Umbilical cord (tissue), 2 donors: ENCODE data around the gene TNK2. TPM values are rescaled to one million over a fixed set of nuclear protein-coding genes. Genes with fewer than 3 reads are reported as not detected.

ENCODE experiments used
- DNase-seq: peaks from one replicate; pipeline ENCODE4 v3.0.0-alpha.2; 2015; ENCODE audit warnings: low spot score
- total RNA-seq: library from RNA; depleted of rRNA; stranded (reverse); fragments of >200 nt; gene quantifications from one replicate; pipeline ENCODE4 v1.2.3, GENCODE V29; 2014; ENCODE audit warnings: low replicate concordance; ENCODE audit not compliant: insufficient read depth

Gene TNK2
- total RNA-seq, 1 donor from 2014 or later, result 7.7 TPM

DNA sequence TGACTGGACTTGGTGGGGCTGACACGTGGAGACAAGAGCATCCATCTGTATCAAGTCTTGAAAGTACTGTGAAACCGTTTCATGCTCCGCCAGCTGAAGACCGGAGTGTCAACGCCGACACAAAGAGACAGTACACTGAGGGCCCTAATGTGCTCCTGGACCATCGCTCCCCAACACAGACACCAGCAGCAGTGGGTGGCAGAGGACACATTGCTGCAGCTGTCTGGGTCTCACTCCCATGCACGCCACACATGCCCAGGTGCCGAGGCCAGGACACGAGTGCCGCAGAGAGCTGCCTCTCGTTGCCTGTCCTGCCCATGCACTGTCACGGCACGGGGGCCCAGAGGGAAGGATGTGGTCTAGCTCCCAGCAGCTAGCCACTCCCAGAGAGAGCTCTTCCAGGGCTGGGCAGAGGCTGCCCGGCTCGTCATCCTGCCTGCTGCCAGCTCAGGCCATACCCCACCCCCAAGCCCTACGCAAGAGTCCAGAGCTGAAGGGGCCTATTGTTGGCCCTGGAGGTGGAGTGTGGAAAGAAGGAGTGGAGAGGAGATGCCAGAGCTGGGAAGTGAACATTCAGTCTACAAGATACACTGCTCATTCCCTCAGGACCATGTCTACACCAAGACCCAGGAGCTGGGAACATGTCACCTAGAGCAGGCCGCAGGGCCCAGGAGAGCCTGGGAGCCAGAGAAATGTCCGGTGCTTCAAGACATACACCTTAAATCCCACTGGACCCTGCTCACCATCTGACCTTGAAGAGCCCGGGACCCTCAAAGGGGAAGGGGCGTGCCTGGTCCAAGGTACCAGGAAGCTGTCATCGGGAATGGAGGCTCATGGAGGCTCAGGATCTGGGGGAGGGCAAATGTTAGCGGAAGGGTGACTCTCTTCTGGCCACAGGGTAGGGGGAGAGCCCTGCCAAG is 7.7 kb downstream of the TNK2 start:
- no peak for DNase-seq

DNA sequence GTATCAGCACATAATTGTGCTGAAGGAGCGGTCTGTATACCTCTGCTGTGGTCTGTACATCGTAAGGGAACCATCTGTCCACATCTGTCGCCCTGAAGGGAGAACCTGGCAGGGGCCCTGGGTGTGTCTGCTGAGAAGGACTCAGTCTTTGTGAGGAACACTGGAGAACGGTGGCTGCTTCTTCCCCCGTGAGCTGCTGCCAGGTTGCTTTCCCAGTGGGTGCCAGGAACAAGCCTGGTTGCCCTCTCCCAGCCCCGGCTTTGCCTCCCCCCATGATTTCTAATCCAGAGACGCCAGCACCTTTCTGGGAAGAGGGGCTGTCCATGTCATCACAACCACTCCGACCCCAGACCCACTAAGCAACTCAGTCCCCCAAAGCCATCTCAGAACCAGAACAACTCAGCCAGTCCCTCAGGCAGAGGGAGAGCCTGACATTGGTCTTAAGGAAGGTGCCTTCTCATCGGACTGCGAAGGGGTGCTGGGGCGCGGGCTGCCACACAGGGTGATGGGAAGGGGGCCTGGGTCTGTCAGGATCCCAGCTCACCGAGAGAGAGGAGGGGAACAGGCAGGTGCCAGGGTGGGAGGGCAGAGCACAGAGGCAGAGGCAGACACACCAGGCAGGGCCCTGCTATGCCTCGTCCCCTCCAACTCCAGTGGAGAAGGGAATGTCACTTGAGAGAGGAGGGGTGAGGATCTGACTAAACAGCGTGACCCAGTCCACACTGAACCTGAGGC is 8.5 kb downstream of the TNK2 start:
- DNase-seq, result no peak

DNA sequence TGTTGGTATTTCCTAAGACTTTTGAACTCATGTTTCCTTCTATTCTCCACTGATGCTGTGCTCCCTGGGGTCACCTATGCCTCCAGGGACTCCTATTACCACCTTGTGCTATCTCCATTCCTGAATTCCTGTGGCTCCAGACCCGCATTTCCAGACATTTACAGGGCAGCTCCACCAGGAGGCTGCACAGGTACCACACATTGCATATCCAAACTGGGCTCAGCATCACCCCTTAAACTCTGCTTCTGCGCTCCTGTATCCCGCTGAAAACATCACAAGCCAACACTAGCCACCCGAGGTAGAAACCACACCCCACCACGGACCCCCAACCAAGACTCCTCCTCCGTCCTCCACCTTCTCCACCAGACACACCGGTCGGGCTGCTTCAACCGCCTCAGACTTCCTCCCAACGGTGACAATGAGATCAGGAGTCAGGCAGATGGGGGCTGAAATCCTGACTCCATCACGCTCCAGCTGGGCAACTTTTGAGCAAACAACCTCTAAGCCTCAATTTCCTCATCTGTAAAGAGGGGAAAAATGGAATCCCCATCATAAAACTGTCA is 10.4 kb downstream of the TNK2 start:
- DNase-seq, result no peak

DNA sequence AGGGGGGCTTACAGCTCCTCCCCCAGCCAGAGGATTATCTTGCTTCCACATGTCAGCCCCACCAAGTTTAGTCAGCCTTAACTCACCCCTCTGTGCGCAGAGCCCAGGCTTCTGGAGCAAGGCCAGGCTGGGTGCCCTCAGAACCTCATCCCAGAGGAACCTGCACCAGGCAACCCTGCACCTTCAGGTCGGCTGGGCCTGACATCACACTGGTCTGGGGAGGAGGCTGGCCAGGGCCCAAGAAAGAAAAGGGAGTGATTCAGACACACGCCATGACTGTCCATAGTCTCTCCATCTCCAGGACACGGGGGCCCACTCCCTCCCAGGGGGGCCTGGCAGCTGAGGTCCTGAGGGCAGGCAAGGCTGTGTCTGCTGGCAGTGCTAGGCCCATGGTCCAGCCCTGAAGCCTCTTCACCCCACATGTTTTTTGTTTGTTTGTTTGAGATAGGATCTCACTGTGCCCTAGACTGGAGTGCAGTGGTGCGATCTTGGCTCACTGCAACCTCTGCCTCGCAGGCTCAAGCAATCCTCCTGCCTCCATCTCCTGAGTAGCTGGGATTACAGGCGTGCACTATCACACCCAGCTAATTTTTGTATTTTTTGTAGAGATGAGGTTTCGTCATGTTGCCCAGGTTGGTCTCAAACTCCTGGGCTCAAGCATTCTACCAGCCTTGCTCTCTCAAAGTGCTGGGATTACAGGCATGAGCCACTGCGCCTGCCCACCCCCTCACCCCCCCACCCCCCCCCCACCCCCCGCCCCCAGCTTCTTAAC is 11.1 kb downstream of the TNK2 start:
- peak; percentile 51 for DNase-seq

DNA sequence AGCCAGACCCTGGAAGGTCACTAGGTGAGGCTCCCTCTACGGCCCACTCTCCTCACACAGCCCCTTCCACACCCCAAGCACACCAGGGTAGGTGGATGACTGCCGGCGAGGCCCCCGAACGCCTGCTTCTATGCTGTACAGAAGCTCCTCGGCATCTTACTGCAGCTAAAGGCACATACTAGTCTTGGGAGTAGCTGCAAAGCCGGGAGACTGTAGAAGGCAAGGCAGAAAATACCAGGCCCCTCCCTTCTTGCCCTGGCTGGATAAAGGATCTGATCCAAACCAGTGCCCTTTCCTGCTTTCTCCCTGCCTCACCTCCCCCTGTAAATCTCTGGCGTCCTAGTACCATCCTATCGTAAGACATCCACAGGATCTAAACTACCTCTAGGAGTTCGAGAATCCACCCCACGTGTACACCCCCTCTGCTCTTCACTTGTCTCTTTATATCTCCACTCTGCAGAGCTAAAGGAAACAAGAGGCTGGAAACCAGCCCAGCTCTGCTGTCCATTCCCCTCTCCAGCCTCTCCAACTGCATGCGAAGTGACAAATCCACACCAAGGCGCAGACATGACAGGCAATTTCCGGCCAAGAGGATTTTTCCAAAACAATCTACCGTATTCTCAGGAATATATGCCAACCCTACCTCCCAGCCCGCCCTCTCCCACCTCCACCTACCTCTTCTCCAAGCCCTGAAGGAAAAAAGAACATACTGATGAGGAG is 11.8 kb downstream of the TNK2 start:
- DNase-seq, result peak; percentile 85

DNA sequence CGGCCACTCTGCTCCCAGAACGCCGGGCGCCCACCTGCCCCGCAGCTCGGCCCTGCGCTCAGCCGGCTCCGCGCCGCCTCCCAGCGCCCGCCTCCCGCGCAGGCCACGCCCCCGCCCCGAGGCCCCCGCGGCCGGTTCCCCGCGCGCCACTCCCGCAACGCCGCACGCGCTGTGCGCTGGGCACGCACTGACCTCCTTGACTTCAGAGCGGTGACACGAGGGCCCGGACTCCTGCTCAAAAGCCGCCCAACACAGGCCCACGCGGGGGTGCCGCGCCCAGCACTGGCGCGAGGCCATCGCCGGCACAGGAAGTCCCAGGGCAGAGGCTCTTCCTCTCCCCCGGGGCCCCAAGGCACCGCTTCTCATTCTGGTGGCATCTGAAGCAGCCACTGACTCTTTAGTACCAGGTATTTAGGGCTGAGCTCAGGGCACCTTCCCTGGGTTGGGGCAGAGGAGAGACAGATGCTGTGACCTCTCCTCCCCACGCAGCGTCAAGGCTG is 12.4 kb downstream of the TNK2 start:
- peak; percentile 66 for DNase-seq

DNA sequence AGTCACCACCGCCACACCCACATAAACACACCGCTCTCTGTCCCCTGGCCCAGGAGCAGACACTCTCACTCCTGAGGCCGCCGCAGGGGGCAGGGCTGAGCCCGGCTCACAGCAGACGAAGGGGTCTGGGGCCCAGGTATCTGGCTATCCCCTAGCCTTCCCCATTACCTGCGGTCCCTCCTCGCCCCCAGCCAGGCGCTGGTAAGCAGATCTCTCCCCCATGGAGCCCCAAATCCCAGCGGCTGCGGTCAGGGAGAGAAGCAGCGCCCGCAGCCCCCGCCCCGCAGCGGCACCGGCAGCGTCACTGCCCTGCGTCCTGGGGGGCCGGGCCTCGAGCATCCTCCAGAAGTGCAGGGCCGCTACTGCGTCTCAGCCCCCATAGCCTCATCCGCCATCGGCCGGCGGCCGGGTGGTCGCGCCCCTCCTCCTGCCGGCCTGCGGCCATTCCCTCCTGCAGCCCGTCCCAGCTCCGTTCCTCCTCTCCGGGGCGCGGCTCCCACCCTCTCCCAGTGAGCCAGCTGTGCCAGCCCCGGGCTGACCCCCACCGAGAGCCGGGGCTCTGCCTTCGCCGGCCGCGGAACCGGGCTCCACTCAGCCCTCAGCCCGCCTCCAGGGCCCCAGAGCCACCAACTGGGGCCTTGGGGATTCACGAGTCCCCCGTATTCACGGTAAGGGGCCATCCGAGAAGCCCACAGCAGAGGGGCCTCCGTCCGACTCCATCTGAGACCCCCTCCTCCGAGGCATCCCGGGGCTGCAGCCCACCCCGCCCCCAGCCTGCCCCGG is 13.1 kb downstream of the TNK2 start:
- DNase-seq, result peak; percentile 38

DNA sequence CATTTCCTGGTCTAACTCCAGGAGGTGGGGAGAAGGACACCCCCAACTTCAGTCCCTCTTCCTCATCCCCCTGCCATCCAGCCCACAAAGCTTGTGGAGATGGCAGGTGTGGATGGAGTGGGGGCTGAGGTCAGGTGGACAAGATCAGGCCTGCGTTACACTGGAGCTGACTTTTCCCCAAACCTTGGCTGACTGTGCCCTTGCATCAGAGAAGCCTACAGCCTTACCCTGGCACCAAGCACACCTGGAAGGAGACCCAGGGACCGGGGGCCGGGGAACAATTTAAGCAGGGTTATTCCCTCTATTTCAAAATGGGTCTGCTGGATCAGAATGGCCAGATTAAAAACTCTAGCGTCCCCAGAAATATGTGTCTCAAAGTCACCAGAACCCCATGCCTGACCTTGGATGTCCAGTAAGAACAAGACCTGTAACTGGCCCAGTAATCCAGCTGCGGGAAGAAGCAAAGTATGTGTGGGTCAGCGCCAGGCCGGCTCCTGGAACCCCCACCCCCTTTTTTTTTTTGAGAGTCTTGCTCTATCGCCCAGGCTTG is 14.4 kb downstream of the TNK2 start:
- DNase-seq, result no peak

DNA sequence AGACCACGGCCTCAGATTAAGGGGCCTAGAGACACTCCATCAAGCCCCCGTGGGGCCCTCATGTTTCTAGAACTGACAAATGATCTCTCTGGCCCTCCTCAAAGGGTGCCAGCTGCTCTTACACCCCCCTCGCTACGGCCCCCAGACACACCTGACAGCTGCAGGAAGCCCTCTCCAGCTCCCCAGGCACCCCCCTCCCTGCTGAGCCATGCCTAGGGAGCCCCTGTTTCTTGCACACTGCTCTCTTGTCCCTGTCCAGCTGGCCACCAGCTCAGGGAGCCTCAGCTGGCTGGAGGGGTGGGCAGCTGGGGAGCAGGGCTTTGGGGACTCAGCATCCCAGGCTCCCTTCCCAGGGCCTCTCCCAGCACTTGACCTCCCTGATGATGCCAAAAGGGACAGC is 14.8 kb downstream of the TNK2 start:
- DNase-seq, result no peak

DNA sequence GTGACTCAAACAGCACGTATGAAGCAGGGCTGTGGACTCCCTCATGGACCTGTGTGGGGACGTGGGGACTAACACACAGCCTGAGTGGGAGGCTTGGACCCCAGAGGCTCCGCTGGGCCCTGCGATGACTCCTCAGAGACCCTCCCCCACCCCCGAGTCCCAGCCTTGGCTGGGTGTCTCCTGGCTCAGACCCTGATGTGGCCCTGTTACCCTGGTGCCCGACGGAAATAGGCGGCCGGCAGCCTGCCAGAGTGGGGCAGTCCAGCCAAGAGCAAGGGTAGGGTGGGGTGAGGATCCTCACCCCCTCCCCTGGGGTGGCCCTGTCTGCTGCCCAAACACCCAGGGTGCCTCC is 15.3 kb downstream of the TNK2 start:
- no peak for DNase-seq

DNA sequence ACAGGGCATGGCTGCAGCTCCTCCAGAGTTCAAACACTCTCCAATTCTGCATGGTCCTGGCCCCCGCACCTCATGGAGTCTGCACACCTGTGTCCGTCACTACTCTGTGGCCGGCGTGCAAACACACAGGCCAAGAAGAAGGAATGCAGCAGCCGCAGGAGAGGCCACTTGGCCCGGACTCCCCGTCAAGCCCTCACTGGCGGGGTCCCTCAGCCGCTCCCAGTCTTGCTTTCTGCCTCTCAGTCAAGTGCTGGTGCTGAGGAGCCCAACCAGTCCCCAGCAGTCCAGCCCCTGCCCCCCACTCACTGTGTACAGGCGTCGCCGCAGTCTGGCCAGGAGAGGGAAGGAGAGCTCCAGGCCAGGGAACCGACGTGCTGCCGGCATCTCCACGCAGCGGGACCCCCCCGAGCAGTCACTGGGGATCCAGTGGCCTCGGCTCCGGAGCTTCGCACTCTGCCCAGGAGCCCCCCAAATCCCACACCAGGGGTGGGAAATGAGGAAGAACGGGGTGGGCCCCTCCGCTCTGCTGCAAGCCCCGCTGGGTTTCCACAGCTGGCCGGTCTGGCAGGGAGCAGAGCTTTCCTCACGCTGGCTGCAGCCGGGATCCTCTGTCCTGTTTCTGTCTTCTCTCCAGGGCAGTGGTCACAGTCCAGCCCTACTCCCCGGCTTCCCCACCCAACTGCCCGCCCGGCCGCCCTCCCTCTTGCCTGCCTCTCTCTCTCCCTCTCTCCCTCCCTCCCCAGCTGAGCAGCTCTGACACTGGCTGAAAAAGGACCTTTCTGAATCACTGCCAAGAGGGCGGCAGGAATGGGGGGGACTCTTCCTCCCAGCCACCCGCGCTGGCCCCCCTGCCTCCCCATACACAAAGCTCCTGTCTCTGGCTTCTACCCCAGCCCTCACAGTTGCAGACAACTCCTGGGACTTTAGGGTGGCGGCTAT is 16.0 kb downstream of the TNK2 start:
- peak; percentile 93 for DNase-seq

DNA sequence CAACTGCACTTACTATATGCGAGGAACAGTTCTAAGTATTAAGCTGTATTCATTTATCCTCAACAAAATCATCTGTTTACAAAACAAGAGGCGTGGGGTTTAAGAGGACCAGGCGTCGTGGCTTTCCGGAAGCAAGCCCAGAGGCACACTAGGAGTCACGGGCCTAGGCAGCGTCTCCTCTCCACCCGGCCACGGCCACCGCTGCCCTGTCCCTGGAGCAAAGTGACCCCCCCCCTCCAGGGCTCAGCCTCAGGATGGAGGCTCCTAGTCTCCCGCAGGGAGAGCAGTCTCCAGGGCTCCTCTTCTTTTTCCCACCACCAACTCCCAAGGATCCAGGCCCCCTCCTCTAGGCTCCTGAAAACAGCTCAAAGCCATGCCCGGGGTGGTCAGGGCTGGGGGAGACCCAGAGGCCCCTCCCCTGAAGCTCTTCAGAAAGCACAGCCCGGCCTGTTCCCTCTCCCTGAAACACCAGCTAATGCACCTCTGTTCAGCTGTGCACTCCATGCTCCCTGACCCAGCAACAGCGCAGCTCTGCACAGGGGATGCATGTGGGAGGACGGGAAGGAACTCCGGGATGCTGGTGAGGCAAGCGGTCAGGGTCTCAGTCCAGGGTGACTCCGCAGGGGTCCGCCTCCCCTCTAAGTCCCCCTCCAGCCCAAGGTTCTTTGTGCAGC is 16.8 kb downstream of the TNK2 start:
- DNase-seq, result no peak

DNA sequence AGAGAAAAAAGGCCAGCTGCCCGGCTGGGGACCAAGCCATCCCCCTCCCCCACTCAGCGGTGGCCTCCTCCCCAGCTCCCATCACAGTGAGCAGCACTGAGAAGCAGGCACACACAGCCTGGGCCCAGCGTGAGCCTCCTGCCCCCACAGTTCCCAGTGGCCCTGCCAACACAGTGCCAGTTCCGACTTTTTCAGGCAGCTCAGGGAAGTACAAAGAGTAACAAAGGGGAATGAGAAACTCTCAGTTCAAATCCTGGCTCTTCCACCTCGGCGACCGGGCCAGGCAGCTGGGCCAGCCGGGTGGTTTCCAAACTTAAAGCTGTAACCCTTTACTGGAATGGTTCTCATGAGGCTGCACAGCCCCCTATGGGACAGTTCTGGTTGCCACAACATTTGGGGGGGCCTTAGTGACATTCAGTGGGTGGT is 18.5 kb downstream of the TNK2 start:
- no peak for DNase-seq

DNA sequence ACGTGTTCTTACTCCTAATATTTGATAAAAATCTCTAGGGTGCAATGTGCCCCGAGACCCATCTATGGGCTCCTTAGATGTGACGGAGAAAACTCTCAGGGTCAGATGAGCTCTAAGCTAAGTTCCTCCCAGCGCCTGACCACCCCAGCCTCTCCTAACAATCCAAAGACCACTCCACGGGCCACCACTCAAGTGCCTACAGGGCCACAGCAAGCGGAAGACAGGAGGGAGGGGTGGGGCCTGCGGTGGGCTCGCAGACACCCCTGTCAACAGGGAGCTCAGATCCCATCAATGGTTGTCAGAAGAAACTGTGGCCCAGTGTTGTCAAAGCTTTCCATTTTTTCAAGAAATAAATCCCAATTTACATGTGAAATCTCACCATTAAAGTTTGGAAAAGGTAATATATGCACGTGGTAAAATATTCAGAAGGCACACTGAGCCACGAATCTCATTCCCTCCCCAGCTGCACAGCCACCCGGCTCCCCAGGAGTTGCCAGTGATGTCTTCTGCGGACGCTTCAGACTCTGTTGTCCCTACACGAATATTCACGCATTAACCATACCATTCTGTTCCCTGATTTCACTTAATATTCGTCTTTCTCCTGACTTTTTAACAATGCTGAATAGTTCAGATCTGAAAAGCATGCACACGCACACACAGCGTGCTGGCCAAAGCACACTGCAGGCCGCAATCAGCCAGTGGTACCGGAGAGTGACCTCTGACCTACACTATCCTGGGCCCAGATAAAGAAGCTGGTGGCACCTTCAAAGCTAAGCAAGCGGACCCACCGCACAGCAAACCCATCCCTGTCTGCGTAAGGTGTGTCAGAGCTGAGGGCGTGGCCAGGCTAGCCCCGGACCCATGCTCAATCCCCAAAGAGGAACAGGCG is 19.1 kb downstream of the TNK2 start:
- no peak for DNase-seq

DNA sequence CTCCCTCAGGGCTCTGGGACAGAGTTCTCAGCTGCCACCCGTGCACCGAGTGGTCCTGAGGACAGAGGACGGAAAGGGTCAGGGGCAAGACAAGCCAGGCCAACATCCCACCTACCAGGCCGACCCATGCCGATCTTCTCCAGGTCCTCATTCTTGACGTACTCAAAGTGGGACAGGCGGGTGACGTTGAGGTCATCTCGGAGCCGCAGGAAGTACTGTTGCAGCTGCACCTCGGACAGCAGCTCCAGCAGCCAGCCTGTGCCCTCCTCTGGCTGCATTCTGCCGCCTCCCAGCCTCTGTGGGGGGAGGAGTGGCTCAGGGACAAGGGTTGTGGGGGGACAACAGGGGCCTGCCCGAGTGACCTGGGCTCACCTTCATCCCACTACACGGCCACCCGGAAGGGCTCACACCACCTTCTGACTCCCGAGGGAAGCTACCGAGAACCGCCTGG is 20.0 kb downstream of the TNK2 start:
- no peak for DNase-seq

DNA sequence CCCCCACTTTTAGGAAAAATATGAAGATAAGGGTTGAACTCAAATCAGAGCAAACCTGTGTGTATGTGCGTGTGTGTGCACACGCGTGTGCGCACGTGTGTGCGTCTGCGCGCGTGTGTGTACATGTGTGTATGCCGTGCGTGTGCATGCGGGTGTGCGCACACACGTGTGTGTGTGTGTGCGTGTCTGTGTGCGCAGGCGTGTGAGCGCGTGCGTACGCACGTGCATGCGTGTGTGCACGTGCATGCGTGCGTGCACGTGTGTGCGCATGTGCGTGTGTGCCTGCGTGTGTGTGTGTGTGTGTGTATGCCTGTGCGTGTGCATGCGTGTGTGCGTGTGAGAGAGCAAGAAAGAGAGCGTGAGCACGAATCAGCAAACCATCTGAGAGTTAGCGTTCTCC is 20.7 kb downstream of the TNK2 start:
- DNase-seq, result no peak
